Fibroblast of villous mesenchyme (primary cell): Measurements from ENCODE around the gene SLC41A1. TPM values are rescaled to one million over a fixed set of nuclear protein-coding genes. Genes with fewer than 3 reads are reported as not detected.

ENCODE experiments used
- DNase-seq: peaks from one replicate; pipeline ENCODE4 v3.0.0-alpha.2; 2010; ENCODE audit warnings: low read depth
- H3K4me3 ChIP-seq: 2 replicates; pipeline ENCODE4 v1.5.1; 2011; ENCODE audit warnings: low read depth, mild to moderate bottlenecking, low read length
- total RNA-seq: library from RNA; depleted of rRNA; stranded (reverse); fragments of >200 nt; gene quantifications from 2 replicates; pipeline ENCODE4 v1.2.3, GENCODE V29; 2012
- TF ChIP-seq, protein P1 (sequence below): IDR thresholded peaks from 2 replicates; pipeline ENCODE4 v1.5.1; 2012; ENCODE audit warnings: low read depth, mild to moderate bottlenecking, low read length; ENCODE audit not compliant: insufficient read depth

Gene SLC41A1
- total RNA-seq, 1 donor, result 20.7 TPM

- H3K4me3 ChIP-seq, result no peak overlapping the region
- TF ChIP-seq, protein P1, sequence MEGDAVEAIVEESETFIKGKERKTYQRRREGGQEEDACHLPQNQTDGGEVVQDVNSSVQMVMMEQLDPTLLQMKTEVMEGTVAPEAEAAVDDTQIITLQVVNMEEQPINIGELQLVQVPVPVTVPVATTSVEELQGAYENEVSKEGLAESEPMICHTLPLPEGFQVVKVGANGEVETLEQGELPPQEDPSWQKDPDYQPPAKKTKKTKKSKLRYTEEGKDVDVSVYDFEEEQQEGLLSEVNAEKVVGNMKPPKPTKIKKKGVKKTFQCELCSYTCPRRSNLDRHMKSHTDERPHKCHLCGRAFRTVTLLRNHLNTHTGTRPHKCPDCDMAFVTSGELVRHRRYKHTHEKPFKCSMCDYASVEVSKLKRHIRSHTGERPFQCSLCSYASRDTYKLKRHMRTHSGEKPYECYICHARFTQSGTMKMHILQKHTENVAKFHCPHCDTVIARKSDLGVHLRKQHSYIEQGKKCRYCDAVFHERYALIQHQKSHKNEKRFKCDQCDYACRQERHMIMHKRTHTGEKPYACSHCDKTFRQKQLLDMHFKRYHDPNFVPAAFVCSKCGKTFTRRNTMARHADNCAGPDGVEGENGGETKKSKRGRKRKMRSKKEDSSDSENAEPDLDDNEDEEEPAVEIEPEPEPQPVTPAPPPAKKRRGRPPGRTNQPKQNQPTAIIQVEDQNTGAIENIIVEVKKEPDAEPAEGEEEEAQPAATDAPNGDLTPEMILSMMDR, result no peak
- DNase-seq, result no peak
These were observed 29.6 kb downstream of the SLC41A1 start for GRCh38 chr1:205783433-205783795.

DNA sequence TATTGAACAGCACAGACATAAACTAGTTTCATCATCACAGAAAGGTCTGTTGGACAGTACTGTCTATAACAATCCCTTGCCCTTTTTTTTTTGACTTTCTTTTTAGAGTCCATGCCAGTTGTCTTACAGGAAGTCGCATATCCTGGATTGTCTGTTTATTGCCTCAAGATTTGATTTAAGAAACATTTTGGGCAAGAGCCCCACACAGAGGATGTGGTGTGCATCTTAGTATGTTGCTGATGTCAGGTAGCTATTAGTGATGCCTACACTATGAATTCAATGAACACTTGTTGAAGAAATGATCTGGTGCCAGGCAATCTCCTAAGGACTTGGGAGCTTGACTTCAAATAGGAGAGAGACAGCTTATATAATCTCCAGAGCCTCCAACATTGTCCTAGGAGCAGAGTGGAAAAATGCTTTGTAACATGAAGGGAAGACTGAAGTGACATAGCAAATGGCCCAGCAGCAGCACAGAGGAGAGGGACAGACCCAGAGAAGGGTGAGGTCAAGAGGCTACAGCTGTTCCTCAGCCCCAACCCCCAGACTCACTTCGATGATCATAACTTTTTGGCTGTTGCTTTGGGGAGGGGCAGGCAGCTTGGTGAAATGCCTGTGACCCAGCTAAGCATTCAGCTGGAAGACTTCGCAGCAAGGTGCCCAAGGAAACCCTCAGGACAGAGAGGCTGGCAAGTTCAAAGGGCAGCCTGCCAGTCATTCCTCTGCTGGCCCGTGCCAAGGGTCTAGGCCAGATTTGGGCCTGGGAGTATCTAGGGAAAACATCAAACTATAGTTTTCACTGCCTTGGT is 30.2 kb downstream of the SLC41A1 start:
- no peak for DNase-seq

DNA sequence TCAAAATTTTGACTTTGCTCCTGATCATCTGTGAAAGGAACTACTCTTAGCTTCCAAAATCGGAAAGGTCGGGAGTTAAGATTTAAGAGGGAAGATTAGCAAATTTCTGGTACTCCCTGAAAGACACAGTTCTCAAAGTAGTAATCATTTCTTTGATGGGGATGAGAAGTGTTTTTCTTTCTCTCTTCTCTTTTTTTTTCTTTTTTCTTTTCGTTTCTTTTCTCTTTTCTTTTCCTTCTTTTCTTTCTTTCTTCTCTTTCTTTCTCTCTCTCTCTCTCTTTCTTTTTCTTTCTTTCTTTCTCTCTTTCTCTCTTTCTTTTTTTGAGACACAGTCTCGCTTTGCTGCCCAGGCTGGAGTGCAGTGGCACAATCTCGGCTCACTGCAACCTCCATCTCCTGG is 32.7 kb downstream of the SLC41A1 start:
- TF ChIP-seq, protein P1, result no peak
- H3K4me3 ChIP-seq, result no peak overlapping the region
- DNase-seq, result no peak

More for the DNA sequence above, 30.2 kb downstream of the SLC41A1 start:
- no peak overlapping the region for H3K4me3 ChIP-seq
- TF ChIP-seq, protein P1, result no peak

GRCh38 chr1:205777994-205778393 is 35.0 kb downstream of the SLC41A1 start:
- no peak overlapping the region for H3K4me3 ChIP-seq
- no peak for DNase-seq
- TF ChIP-seq, protein P1, result no peak

DNA sequence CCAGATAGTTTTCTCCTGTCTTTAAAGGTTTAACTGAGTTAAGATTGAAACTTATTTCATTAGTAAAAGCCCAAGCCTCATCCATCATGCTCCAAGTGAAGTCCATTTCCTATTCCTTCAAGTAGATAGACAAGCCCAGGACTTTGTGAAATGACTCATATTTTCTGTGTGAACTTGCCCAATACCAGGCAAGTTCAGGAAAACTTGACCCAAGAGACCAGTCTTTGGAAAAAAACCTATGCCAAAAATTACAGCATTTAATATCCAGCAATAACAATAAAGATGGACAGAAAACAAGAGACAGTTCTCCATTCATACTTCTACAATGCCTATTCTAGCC is 37.3 kb downstream of the SLC41A1 start:
- peak overlapping the region; percentile 85 for H3K4me3 ChIP-seq
- TF ChIP-seq, protein P1, result no peak
- peak; percentile 70 for DNase-seq

- DNase-seq, result peak; percentile 79
- peak within 1 kb of the TSS; percentile 85 for H3K4me3 ChIP-seq
- TF ChIP-seq, protein P1, result no peak
These were observed 37.8 kb downstream of the SLC41A1 start, which contains the start of gene RAB29 for GRCh38 chr1:205775015-205775716. TSS of gene RAB29 (minus strand) at chr1:205775482. CDS start at chr1:205774956, 526 bp downstream.
